Prostate gland (tissue), 2 donors: ENCODE results near the gene TEX22. TPM values are rescaled to one million over a fixed set of nuclear protein-coding genes. Genes with fewer than 3 reads are reported as not detected.
A peak's percentile ranks its signal among the peaks of the same experiment; 100 is the strongest.

Experiments
- DNase-seq: peaks from one replicate; pipeline ENCODE4 v3.0.0-alpha.2; 2019; ENCODE audit warnings: low spot score
- H3K27ac ChIP-seq, 2 donors: fragments of 200-600 bp; sonication (generic); 2 replicates each; pipeline ENCODE4 v1.5.1; 2017 to 2019
- H3K27me3 ChIP-seq: fragments of 200-600 bp; sonication (generic); replicated peaks from 2 replicates; pipeline ENCODE4 v1.5.1; 2019; ENCODE audit not compliant: insufficient read depth
- H3K36me3 ChIP-seq, 2 donors: fragments of 200-600 bp; sonication (generic); 1 replicate in 1 of 2; 2 replicates in 1 of 2; pipeline versions ENCODE4 v1.5.1 to v1.8.1; 2017 to 2019
- H3K4me1 ChIP-seq: fragments of 200-600 bp; sonication (generic); replicated peaks from 2 replicates; pipeline ENCODE4 v1.5.1; 2019
- H3K4me3 ChIP-seq, 2 donors: fragments of 200-600 bp; sonication (generic); 2 replicates each; pipeline ENCODE4 v1.5.1; 2017 to 2019
- H3K9me3 ChIP-seq: fragments of 200-600 bp; sonication (generic); 2 replicates; pipeline ENCODE4 v1.5.1; 2017
- CTCF ChIP-seq, 4 experiments: fragments of 200-600 bp in 2 of 4; fragments of 450-650 bp in 2 of 4; sonication (generic) in 2 of 4; IDR thresholded peaks; 1 replicate in 3 of 4; 2 replicates in 1 of 4; pipeline ENCODE4 v1.5.1; 2016 to 2019; ENCODE audit warnings: antibody characterized with exemption in 4 of 4, mild to moderate bottlenecking in 2 of 4, moderate library complexity in 2 of 4
- POLR2A ChIP-seq: fragments of 450-650 bp; IDR thresholded peaks from one replicate; pipeline ENCODE4 v1.6.1; 2016; ENCODE audit warnings: antibody characterized with exemption, mild to moderate bottlenecking
- POLR2AphosphoS5 ChIP-seq: sonication (generic); formaldehyde crosslinking; IDR thresholded peaks from one replicate; pipeline ENCODE4 v1.6.1; 2017; ENCODE audit warnings: antibody characterized with exemption
- WGBS: methylation state at CpG from one replicate; pipeline ENCODE4 v1.1.5; 2018; 5-methylcytosine and 5-hydroxymethylcytosine counted together
- intact Hi-C: fragments of 100-400 bp; cut with DNase I; formaldehyde crosslinking; loops from one replicate; pipeline ENCODE4 v1.14.2; 2022
- total RNA-seq, 2 donors: library from RNA; depleted of rRNA; stranded (reverse); fragments of >200 nt; gene quantifications; one replicate each; pipeline ENCODE4 v1.1.0, GENCODE V29; 2016

The TEX22 gene
- total RNA-seq, 2 donors from 2014 or later, result 0.57 to 0.73 TPM

- Histone ChIP-seq H3K9me3 (no peaks in the 10 kb centered on the region), H3K27ac (no peak overlapping the region), H3K27me3 (no peaks in the 10 kb centered on the region), H3K4me1 (peaks cover 2% of the 10 kb centered on the region), H3K4me3 (no peak overlapping the region), H3K36me3 (no peaks in the 10 kb centered on the region)
- no peak for DNase-seq
- TF ChIP-seq POLR2A, result no peak
- intact Hi-C loops, result no loop called here
- WGBS, result 70% methylated on average over 17 of the region's 17 CpGs
These were observed 13.8 kb downstream of the TEX22 start for GRCh38 chr14:105411985-105412770.

- H3K27me3 ChIP-seq, result no peaks in the 10 kb centered on the region
- H3K27ac ChIP-seq, result no peak overlapping the region
- peaks cover 2% of the 10 kb centered on the region for H3K4me1 ChIP-seq
- TF ChIP-seq CTCF (IDR thresholded peaks at IDR 0.05) (no peak), POLR2A (no peak), POLR2AphosphoS5 (no peak)
- 73% methylated on average over 8 of the region's 8 CpGs for WGBS
- H3K36me3 ChIP-seq, result no peaks in the 10 kb centered on the region
- no peaks in the 10 kb centered on the region for H3K9me3 ChIP-seq
- no peak overlapping the region for H3K4me3 ChIP-seq
- DNase-seq, result no peak
- intact Hi-C loops, result no loop called here
These were observed 14.6 kb downstream of the TEX22 start for GRCh38 chr14:105412771-105413543.

GRCh38 chr14:105413544-105413886, 15.2 kb downstream of the TEX22 start:
- Histone ChIP-seq H3K4me1 (peaks cover 2% of the 10 kb centered on the region), H3K27ac (no peak overlapping the region), H3K9me3 (no peaks in the 10 kb centered on the region), H3K4me3 (no peak overlapping the region), H3K27me3 (no peaks in the 10 kb centered on the region), H3K36me3 (no peaks in the 10 kb centered on the region)
- TF ChIP-seq POLR2A (no peak), POLR2AphosphoS5 (no peak), CTCF (IDR thresholded peaks at IDR 0.05) (no peak)
- 100% methylated on average over 2 of the region's 2 CpGs for WGBS
- no peak for DNase-seq
- intact Hi-C loops, result no loop called here

- no peaks in the 10 kb centered on the region for H3K36me3 ChIP-seq
- DNase-seq, result peak; percentile 45
These were observed 16.4 kb downstream of the TEX22 start for GRCh38 chr14:105414456-105415371.

More at GRCh38 chr14:105414456-105415371, 16.4 kb downstream of the TEX22 start:
- Histone ChIP-seq H3K27ac (peak overlapping the region; percentile 37 to 55), H3K9me3 (no peaks in the 10 kb centered on the region), H3K4me1 (peaks cover 2% of the 10 kb centered on the region), H3K27me3 (no peaks in the 10 kb centered on the region), H3K4me3 (peak overlapping the region; percentile 38 to 42)
- WGBS, result 13% methylated on average over 51 of the region's 79 CpGs
- TF ChIP-seq POLR2A (no peak), CTCF (IDR thresholded peaks at IDR 0.05) (peak; percentile 29 to 78 (median 52)), POLR2AphosphoS5 (no peak)
- intact Hi-C loops, result no loop called here
